HCT116 (cell line): ENCODE measurements around the gene F2RL2. TPM values are rescaled to one million over a fixed set of nuclear protein-coding genes. Genes with fewer than 3 reads are reported as not detected.

Source experiments
- ATAC-seq: fragments of 200-7000 bp; cut with Tn5 transposase; 2 replicates; pipeline ENCODE4 v1.9.1; 2020; ENCODE audit warnings: mild to moderate bottlenecking, moderate library complexity
- BruUV-seq: library from RNA; stranded (reverse); fragments of 400-500 nt; replicated peaks from 2 replicates; lab custom pipeline; 2021; lab: Mats Ljungman, UMichigan
- CTCF ChIA-PET: fragments of 300-600 bp; sonication (Branson Sonifier 250); formaldehyde crosslinking; loops from one replicate; lab custom pipeline; 2021; ENCODE audit warnings: antibody characterized with exemption; lab: Charles Lee
- POLR2A ChIA-PET: fragments of 300-600, 350-600 bp; sonication (Branson Sonifier 250); formaldehyde crosslinking; loops from one replicate; lab custom pipeline; 2021; ENCODE audit warnings: antibody characterized with exemption; lab: Charles Lee
- RAD21 ChIA-PET, 2 experiments: fragments of 300-600 bp; sonication (Branson Sonifier 250); formaldehyde crosslinking; loops; one replicate each; lab custom pipeline; 2023; ENCODE audit warnings: low total read pairs in 2 of 2; ENCODE audit not compliant: uncharacterized antibody in 2 of 2, unreplicated experiment in 2 of 2, low non-redundant PET in 1 of 2; lab: Charles Lee
- DNase-seq: peaks from one replicate; pipeline ENCODE4 v3.0.0-alpha.2; 2010; ENCODE audit warnings: low read depth, low spot score
- H2AFZ ChIP-seq: fragments of 200-600 bp; shearing (Covaris generic), sonication (generic); 2 replicates; pipeline ENCODE4 v1.6.1; 2017; ENCODE audit warnings: low read depth, mixed run types, mixed read lengths, antibody characterized with exemption, low read length; ENCODE audit not compliant: poor library complexity, severe bottlenecking
- H3K27ac ChIP-seq: 2 replicates; pipeline ENCODE4 v1.5.1; 2012; ENCODE audit warnings: low read depth, low read length
- H3K27me3 ChIP-seq: fragments of 200-600 bp; sonication (generic); 2 replicates; pipeline ENCODE4 v1.6.1; 2016; ENCODE audit warnings: mixed run types, low read length, mixed read lengths; ENCODE audit not compliant: insufficient read depth
- H3K36me3 ChIP-seq, 2 experiments: fragments of 200-500 bp in 1 of 2; fragments of 200-600 bp in 1 of 2; sonication (Bioruptor generic) in 1 of 2; sonication (generic) in 1 of 2; 2 replicates each; pipeline versions ENCODE4 v1.5.1 to v1.6.1; 2014 to 2016; ENCODE audit warnings: low read length in 2 of 2, inconsistent platforms in 1 of 2, mixed read lengths in 1 of 2, mixed run types in 1 of 2; ENCODE audit not compliant: insufficient read depth in 2 of 2, control insufficient read depth in 1 of 2
- H3K4me1 ChIP-seq, 2 experiments: fragments of 200-600 bp in 1 of 2; sonication (generic) in 1 of 2; 2 replicates each; pipeline versions ENCODE4 v1.5.1 to v1.6.1; 2012 to 2017; ENCODE audit warnings: low read length in 2 of 2, inconsistent platforms in 1 of 2, mild to moderate bottlenecking in 1 of 2, mixed read lengths in 1 of 2, mixed run types in 1 of 2, moderate library complexity in 1 of 2; ENCODE audit not compliant: insufficient read depth in 2 of 2, control insufficient read depth in 1 of 2
- H3K4me2 ChIP-seq: fragments of 200-600 bp; sonication (generic); 2 replicates; pipeline ENCODE4 v1.6.1; 2017; ENCODE audit warnings: mixed run types, low read length, mixed read lengths
- H3K4me3 ChIP-seq, 2 experiments: fragments of 200-600 bp in 1 of 2; sonication (generic) in 1 of 2; replicated peaks in 1 of 2; 2 replicates each; pipeline ENCODE4 v1.5.1; 2011 to 2016; ENCODE audit warnings: low read length in 2 of 2, control low read depth in 1 of 2, low read depth in 1 of 2, mild to moderate bottlenecking in 1 of 2, mixed read lengths in 1 of 2, mixed run types in 1 of 2
- H3K79me2 ChIP-seq: fragments of 200-600 bp; sonication (generic); 2 replicates; pipeline ENCODE4 v1.6.1; 2017; ENCODE audit warnings: mild to moderate bottlenecking, mixed run types, low read length, moderate library complexity, mixed read lengths; ENCODE audit not compliant: insufficient read depth
- H3K9ac ChIP-seq: fragments of 200-600 bp; sonication (generic); 2 replicates; pipeline ENCODE4 v1.6.1; 2016; ENCODE audit warnings: low read length, mixed read lengths
- H3K9me2 ChIP-seq: fragments of 200-600 bp; sonication (generic), shearing (Covaris generic); 2 replicates; pipeline ENCODE4 v1.6.1; 2017; ENCODE audit warnings: mixed run types, mild to moderate bottlenecking, moderate library complexity; ENCODE audit not compliant: insufficient read depth
- H3K9me3 ChIP-seq, 2 experiments: fragments of 200-500 bp in 1 of 2; fragments of 200-600 bp in 1 of 2; sonication (Bioruptor generic) in 1 of 2; sonication (generic) in 1 of 2; 2 replicates each; pipeline ENCODE4 v1.6.1; 2014 to 2017; ENCODE audit warnings: low read length in 2 of 2, mixed read lengths in 2 of 2, inconsistent platforms in 1 of 2, low read depth in 1 of 2, mild to moderate bottlenecking in 1 of 2, mixed run types in 1 of 2, moderate library complexity in 1 of 2; ENCODE audit not compliant: control insufficient read depth in 1 of 2, insufficient read depth in 1 of 2
- H4K20me1 ChIP-seq: fragments of 200-600 bp; sonication (generic), shearing (Covaris generic); 2 replicates; pipeline ENCODE4 v1.6.1; 2017; ENCODE audit warnings: mixed run types, mild to moderate bottlenecking, moderate library complexity; ENCODE audit not compliant: insufficient read depth
- CBX3 ChIP-seq: IDR thresholded peaks from 2 replicates; pipeline ENCODE4 v1.6.1; 2012; ENCODE audit warnings: low read depth
- CEBPB ChIP-seq: IDR thresholded peaks from 2 replicates; pipeline ENCODE4 v1.6.1; 2012; ENCODE audit warnings: low read depth
- ELF1 ChIP-seq: IDR thresholded peaks from 2 replicates; pipeline ENCODE4 v1.6.1; 2012; ENCODE audit warnings: low read depth, borderline replicate concordance
- EZH2 ChIP-seq: fragments of 200-600 bp; sonication (generic); IDR thresholded peaks from 2 replicates; pipeline ENCODE4 v1.6.1; 2017; ENCODE audit warnings: antibody characterized with exemption, mixed run types
- EZH2phosphoT487 ChIP-seq: fragments of 200-600 bp; IDR thresholded peaks from 2 replicates; pipeline ENCODE4 v1.6.1; 2018; ENCODE audit warnings: antibody characterized with exemption, borderline replicate concordance
- JUND ChIP-seq: IDR thresholded peaks from 2 replicates; pipeline ENCODE4 v1.6.1; 2012
- POLR2A ChIP-seq: IDR thresholded peaks from 2 replicates; pipeline ENCODE4 v1.7.0; 2011; ENCODE audit warnings: borderline replicate concordance; ENCODE audit not compliant: insufficient read depth, insufficient read length; ENCODE audit errors: extremely low read depth
- POLR2AphosphoS5 ChIP-seq: IDR thresholded peaks from 2 replicates; pipeline ENCODE4 v1.6.1; 2011; ENCODE audit warnings: mild to moderate bottlenecking, low read depth, low read length, moderate library complexity
- RAD21 ChIP-seq: IDR thresholded peaks from 2 replicates; pipeline ENCODE4 v1.6.1; 2012; ENCODE audit warnings: low read depth, mild to moderate bottlenecking
- SIN3A ChIP-seq: IDR thresholded peaks from 2 replicates; pipeline ENCODE4 v1.6.1; 2012; ENCODE audit warnings: low read depth
- SRF ChIP-seq: IDR thresholded peaks from 2 replicates; pipeline ENCODE4 v1.6.1; 2012; ENCODE audit warnings: low read depth
- TCF7L2 ChIP-seq: IDR thresholded peaks from 2 replicates; pipeline ENCODE4 v1.7.0; 2011; ENCODE audit warnings: borderline replicate concordance, inconsistent platforms; ENCODE audit not compliant: insufficient read depth, insufficient read length; ENCODE audit errors: extremely low read depth
- ZFX ChIP-seq: fragments of 450-650 bp; IDR thresholded peaks from 2 replicates; pipeline ENCODE4 v1.6.1; 2017
- ZNF274 ChIP-seq: fragments of 200-500 bp; sonication (Bioruptor generic); IDR thresholded peaks from 2 replicates; pipeline ENCODE4 v1.6.1; 2014; ENCODE audit warnings: mild to moderate bottlenecking, low read depth, low read length, inconsistent platforms
- intact Hi-C: fragments of 100-400 bp; cut with micrococcal nuclease; formaldehyde crosslinking; loops from 2 replicates; pipeline ENCODE4 v1.10.0; 2022
- total RNA-seq: library from RNA; stranded (reverse); gene quantifications from one replicate; pipeline ENCODE4 v1.2.1, GENCODE V29; 2021; ENCODE audit not compliant: unreplicated experiment
- TF ChIP-seq, protein P1 (sequence below), 3 experiments: fragments of 200-600 bp in 1 of 3; sonication (generic) in 1 of 3; IDR thresholded peaks in 2 of 3; conservative IDR thresholded peaks in 1 of 3; 2 replicates each; pipeline ENCODE4 v1.5.1; 2012 to 2017; ENCODE audit warnings: low read depth in 2 of 3, low read length in 2 of 3, antibody characterized with exemption in 1 of 3, borderline replicate concordance in 1 of 3, control low read depth in 1 of 3, mild to moderate bottlenecking in 1 of 3, mixed read lengths in 1 of 3, mixed run types in 1 of 3, moderate library complexity in 1 of 3; ENCODE audit not compliant: insufficient read depth in 1 of 3
- TF ChIP-seq, protein P2 (sequence below): IDR thresholded peaks from 2 replicates; pipeline ENCODE4 v1.6.1; 2012

F2RL2 gene
- total RNA-seq, 1 experiment from 2014 or later, result 0.07 TPM

DNA sequence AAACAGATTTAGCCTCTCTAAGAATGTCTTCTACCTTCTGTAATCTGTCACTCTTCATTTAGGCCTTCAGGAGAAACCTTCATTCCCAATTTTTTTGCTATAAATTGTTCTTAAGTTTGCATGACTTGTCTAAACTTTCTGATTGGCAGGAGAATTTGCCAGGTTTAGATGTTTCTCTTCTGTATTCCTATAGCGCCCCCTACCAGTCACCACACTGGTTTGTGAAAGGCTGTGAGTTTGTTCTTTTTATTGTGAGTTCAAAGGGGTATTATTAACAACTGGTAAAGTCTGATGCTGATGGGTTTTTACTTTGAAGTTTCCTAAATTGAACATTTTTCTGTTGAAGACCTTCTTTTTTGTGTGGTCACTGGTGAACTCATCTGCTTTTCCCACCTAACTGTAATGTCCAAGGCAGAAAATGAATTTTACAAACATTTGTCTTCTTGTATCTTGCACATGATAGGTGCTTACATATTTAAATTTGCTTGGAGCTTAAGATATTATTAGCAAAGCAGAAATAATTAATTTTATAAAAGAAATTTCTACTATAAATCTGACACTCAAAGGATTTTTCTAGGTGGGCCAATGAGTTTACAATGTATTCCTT lies 18.4 kb upstream of the F2RL2 start:
- Histone ChIP-seq H3K27me3 (no peaks in the 10 kb centered on the region), H3K79me2 (no peaks in the 10 kb centered on the region), H3K9ac (no peak overlapping the region), H3K36me3 (no peaks in the 10 kb centered on the region), H3K4me2 (no peak overlapping the region), H3K9me2 (no peaks in the 10 kb centered on the region), H3K27ac (no peak overlapping the region), H4K20me1 (no peaks in the 10 kb centered on the region), H3K9me3 (no peaks in the 10 kb centered on the region), H2AFZ (no peak overlapping the region), H3K4me3 (no peak overlapping the region), H3K4me1 (no peaks in the 10 kb centered on the region)
- intact Hi-C loops, result loop anchor here (1.0 kb wide), 1 partner anchor 40 kb away; no protein-coding TSS in a partner anchor
- peak; percentile 71 for DNase-seq
- RAD21 ChIA-PET, result no interaction called here
- CTCF ChIA-PET, result interaction anchor here (0.7 to 1.0 kb wide), 2 partner anchors 39 to 133 kb away, joined by 3 to 4 read pairs; no protein-coding TSS in a partner anchor
- ATAC-seq, result peak; percentile 74
- TF ChIP-seq JUND (no peak), SIN3A (no peak), RAD21 (peak; percentile 81)
- TF ChIP-seq, protein P1, sequence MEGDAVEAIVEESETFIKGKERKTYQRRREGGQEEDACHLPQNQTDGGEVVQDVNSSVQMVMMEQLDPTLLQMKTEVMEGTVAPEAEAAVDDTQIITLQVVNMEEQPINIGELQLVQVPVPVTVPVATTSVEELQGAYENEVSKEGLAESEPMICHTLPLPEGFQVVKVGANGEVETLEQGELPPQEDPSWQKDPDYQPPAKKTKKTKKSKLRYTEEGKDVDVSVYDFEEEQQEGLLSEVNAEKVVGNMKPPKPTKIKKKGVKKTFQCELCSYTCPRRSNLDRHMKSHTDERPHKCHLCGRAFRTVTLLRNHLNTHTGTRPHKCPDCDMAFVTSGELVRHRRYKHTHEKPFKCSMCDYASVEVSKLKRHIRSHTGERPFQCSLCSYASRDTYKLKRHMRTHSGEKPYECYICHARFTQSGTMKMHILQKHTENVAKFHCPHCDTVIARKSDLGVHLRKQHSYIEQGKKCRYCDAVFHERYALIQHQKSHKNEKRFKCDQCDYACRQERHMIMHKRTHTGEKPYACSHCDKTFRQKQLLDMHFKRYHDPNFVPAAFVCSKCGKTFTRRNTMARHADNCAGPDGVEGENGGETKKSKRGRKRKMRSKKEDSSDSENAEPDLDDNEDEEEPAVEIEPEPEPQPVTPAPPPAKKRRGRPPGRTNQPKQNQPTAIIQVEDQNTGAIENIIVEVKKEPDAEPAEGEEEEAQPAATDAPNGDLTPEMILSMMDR (IDR thresholded peaks at IDR 0.05 in 2 of 3, conservative IDR thresholded peaks at IDR 0.05 in 1 of 3; ENCODE audit: borderline replicate concordance in 1 of 3, insufficient read depth in 1 of 3, low read depth in 2 of 3, low read length in 2 of 3), result peak; percentile 82 to 96 (median 83)
- TF ChIP-seq, protein P2, sequence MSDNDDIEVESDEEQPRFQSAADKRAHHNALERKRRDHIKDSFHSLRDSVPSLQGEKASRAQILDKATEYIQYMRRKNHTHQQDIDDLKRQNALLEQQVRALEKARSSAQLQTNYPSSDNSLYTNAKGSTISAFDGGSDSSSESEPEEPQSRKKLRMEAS, result no peak
- POLR2A ChIA-PET, result no interaction called here
- no TSS peak for BruUV-seq

DNA sequence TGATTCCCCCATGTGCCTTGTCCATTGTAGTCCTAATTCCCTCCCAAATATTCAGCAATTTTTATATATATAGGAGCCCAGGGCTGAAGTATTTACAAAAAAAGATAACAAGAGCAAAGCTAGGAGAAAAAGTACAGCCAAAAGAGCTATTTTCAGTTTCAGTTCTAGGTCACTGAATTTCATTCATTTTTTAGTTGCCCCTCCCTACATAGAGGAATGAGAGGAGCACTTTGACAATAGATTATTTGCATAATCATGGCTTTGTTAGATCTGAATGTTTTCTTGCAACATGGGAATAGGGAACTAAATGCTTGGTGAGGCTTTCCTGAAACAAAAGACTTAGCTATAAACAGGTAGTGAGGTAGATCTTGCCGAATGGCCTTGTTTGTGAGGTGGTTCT lies 15.3 kb upstream of the F2RL2 start:
- DNase-seq (no peak), ATAC-seq (no peak)
- no TSS peak for BruUV-seq
- POLR2A ChIA-PET, result no interaction called here
- Histone ChIP-seq H3K79me2 (no peaks in the 10 kb centered on the region), H3K9me2 (no peaks in the 10 kb centered on the region), H3K36me3 (no peaks in the 10 kb centered on the region), H2AFZ (no peak overlapping the region), H3K4me3 (no peak overlapping the region), H3K27ac (no peak overlapping the region), H3K9ac (no peak overlapping the region), H3K9me3 (no peaks in the 10 kb centered on the region), H3K27me3 (no peaks in the 10 kb centered on the region), H3K4me2 (no peak overlapping the region), H3K4me1 (no peaks in the 10 kb centered on the region), H4K20me1 (no peaks in the 10 kb centered on the region)
- no peak for TF ChIP-seq ELF1
- TF ChIP-seq SIN3A, result no peak
- TF ChIP-seq EZH2, result no peak
- no peak for TF ChIP-seq RAD21
- TF ChIP-seq POLR2A, result no peak
- TF ChIP-seq SRF, result no peak
- no peak for TF ChIP-seq JUND
- no peak for TF ChIP-seq TCF7L2
- no peak for TF ChIP-seq CBX3
- no peak for TF ChIP-seq ZFX
- TF ChIP-seq POLR2AphosphoS5, result no peak
- TF ChIP-seq, protein P1 (IDR thresholded peaks at IDR 0.05 in 2 of 3, conservative IDR thresholded peaks at IDR 0.05 in 1 of 3; ENCODE audit: borderline replicate concordance in 1 of 3, insufficient read depth in 1 of 3, low read depth in 2 of 3, low read length in 2 of 3), result no peak
- TF ChIP-seq EZH2phosphoT487, result no peak
- TF ChIP-seq CEBPB, result no peak
- TF ChIP-seq ZNF274, result no peak
- RAD21 ChIA-PET, result no interaction called here
- intact Hi-C loops, result no loop called here
- CTCF ChIA-PET, result interaction anchor here (1.5 kb wide), 1 partner anchor 37 kb away, joined by 5 read pairs; no protein-coding TSS in a partner anchor
